Bronchial smooth muscle cell (primary cell): Measurements from ENCODE around the gene AKT1. TPM values are rescaled to one million over a fixed set of nuclear protein-coding genes. Genes with fewer than 3 reads are reported as not detected.

Source experiments
- total RNA-seq: library from RNA; depleted of rRNA; stranded (reverse); fragments of >200 nt; gene quantifications from 2 replicates; pipeline ENCODE4 v1.2.1, GENCODE V29; 2014

AKT1 gene
- total RNA-seq: 144 and 170 TPM in 2 replicates

GRCh38 chr14:104794993-104795780, at the start of gene AKT1:
TSS of gene AKT1 (minus strand) at chr14:104795748. CDS start at chr14:104792643, 3,105 bp downstream.

GRCh38 chr14:104800771-104801519, 5.4 kb upstream of the AKT1 start, which contains the start of gene ZBTB42:
TSS of gene ZBTB42 (plus strand) at chr14:104801101. CDS start at chr14:104801198, 97 bp downstream.

GRCh38 chr14:104752735-104753527, 42.6 kb downstream of the AKT1 start, which contains the start of gene SIVA1:
TSS of gene SIVA1 (plus strand) at chr14:104753147. CDS start at chr14:104753202, 55 bp downstream.

GRCh38 chr14:104723651-104724406, 71.7 kb downstream of the AKT1 start, which contains the start of gene ADSS1:
TSS of gene ADSS1 (plus strand) at chr14:104724229. CDS start at chr14:104724271, 42 bp downstream.

Other genes with a start within 250 kb of the AKT1 start
- gene C14orf180, start 216.0 kb downstream of the AKT1 start, total RNA-seq: not detected in 2 replicates
- 0.52 TPM in 1 of 2 replicates, not detected in the other for gene TMEM179, start 191.0 kb downstream of the AKT1 start, total RNA-seq
- gene INF2, start 106.1 kb downstream of the AKT1 start, total RNA-seq: 25.5 and 26.4 TPM in 2 replicates
- gene ADSS1, start 71.5 kb downstream of the AKT1 start, total RNA-seq: 6.9 and 9.2 TPM in 2 replicates
- gene SIVA1, start 42.6 kb downstream of the AKT1 start, total RNA-seq: 65.9 and 68.1 TPM in 2 replicates
- 1.5 and 2.2 TPM in 2 replicates for gene ZBTB42, start 5.4 kb upstream of the AKT1 start, total RNA-seq
- gene CEP170B, start 69.5 kb upstream of the AKT1 start, total RNA-seq: 7.1 and 8.2 TPM in 2 replicates
- under 0.01 and 0.09 TPM in 2 replicates for gene PLD4, start 129.1 kb upstream of the AKT1 start, total RNA-seq
- gene AHNAK2, start 182.6 kb upstream of the AKT1 start, total RNA-seq: 137 and 171 TPM in 2 replicates
- 5.8 and 6.7 TPM in 2 replicates for gene CLBA1, start 190.0 kb upstream of the AKT1 start, total RNA-seq
- gene CDCA4, start 225.3 kb upstream of the AKT1 start, total RNA-seq: 7.3 and 8.9 TPM in 2 replicates